ENCODE measurements around the gene GNAL. TPM values are rescaled to one million over a fixed set of nuclear protein-coding genes. Genes with fewer than 3 reads are reported as not detected.

The GNAL gene
- total RNA-seq, 4 donors from 2014 or later = 13.5 to 24.6 (median 19.9) TPM

DNA sequence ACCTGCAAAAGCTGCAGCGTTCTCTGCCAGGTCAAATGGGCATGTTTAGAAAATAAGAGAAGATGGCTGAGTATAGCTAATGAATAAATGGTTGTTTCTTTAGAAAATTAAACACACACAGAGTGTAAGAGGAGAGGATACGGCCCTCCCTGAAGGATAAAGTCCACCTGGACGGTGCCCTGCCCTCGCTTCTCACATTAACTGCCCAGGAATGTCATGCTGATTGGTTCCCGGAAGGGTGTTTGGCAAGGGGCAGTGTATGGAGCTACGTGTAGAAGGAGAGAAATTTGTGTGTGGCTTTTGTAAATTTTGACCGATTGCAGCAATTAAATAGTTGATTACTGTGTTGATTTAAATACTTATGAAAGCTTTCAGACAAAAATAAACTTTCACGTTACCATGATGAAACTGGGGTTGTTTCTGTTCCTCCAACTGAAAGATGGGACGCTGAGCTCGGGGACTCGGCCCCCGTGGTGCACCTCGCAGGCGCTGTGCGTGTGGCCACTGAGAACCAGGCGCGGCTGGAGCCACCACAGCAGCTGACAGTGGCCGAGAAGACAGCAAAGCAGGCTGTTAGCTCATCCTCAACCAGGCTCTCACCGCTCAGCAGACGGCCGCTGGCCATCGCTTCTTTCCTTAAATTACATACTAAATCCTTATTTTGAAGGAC lies 196.3 kb downstream of the GNAL start:
- no peak overlapping the region for H3K27ac ChIP-seq
- TF ChIP-seq POLR2AphosphoS5 (IDR thresholded peaks at IDR 0.05) (no peak), POLR2A (IDR thresholded peaks at IDR 0.05) (no peak), EP300 (IDR thresholded peaks at IDR 0.05) (no peak)
- TF ChIP-seq, protein P1, sequence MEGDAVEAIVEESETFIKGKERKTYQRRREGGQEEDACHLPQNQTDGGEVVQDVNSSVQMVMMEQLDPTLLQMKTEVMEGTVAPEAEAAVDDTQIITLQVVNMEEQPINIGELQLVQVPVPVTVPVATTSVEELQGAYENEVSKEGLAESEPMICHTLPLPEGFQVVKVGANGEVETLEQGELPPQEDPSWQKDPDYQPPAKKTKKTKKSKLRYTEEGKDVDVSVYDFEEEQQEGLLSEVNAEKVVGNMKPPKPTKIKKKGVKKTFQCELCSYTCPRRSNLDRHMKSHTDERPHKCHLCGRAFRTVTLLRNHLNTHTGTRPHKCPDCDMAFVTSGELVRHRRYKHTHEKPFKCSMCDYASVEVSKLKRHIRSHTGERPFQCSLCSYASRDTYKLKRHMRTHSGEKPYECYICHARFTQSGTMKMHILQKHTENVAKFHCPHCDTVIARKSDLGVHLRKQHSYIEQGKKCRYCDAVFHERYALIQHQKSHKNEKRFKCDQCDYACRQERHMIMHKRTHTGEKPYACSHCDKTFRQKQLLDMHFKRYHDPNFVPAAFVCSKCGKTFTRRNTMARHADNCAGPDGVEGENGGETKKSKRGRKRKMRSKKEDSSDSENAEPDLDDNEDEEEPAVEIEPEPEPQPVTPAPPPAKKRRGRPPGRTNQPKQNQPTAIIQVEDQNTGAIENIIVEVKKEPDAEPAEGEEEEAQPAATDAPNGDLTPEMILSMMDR (IDR thresholded peaks at IDR 0.05) = no peak
- no peak overlapping the region for H3K4me3 ChIP-seq
- H3K9me3 ChIP-seq = no peaks in the 10 kb centered on the region
- no peaks in the 10 kb centered on the region for H3K4me1 ChIP-seq
- WGBS, 2 donors (ENCODE audit: low coverage in 1 of 2) = 65 to 73% methylated on average over 5 to 18 of the region's 22 CpGs
- no peaks in the 10 kb centered on the region for H3K27me3 ChIP-seq
- no peak for ATAC-seq
- H3K36me3 ChIP-seq = peaks cover 0 to 91% of the 10 kb centered on the region in 2 donors

DNA sequence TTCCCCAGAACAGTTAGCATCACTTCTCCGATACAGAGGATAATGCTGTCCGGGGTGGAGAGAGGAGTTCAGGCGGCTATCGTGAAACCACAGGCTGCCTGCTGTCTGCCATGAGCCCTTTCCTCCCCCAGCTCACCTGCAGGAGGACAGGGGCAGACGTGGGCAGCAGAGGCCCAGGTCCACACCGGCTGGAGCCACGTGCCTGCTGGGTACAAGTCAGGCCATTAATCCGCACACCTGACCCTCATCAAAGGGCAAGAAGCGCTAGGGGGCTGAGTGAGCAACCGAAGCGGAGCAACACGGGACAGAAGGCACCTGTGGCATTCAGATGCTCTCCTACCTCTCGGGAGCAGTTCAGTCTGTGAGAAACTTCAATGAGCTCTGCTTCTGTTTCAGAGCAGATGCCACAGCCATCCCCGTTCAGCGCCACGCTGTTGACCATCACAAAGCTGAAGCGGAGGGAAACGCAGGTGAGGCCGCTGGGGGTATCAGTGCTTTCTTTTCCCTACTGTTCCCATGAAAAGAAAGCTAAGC lies 197.6 kb downstream of the GNAL start:
- no peak overlapping the region for H3K27ac ChIP-seq
- no peak overlapping the region for H3K4me3 ChIP-seq
- H3K36me3 ChIP-seq = peaks cover 0 to 91% of the 10 kb centered on the region in 2 donors

GRCh38 chr18:11887328-11888128 lies 198.5 kb downstream of the GNAL start:
- Histone ChIP-seq H3K36me3 (peaks cover 0 to 92% of the 10 kb centered on the region in 2 donors), H3K4me1 (no peaks in the 10 kb centered on the region), H3K4me3 (no peak overlapping the region), H3K27ac (no peak overlapping the region), H3K27me3 (no peaks in the 10 kb centered on the region), H3K9me3 (no peaks in the 10 kb centered on the region)
- TF ChIP-seq POLR2A (IDR thresholded peaks at IDR 0.05) (no peak), POLR2AphosphoS5 (IDR thresholded peaks at IDR 0.05) (no peak), EP300 (IDR thresholded peaks at IDR 0.05) (no peak)
- TF ChIP-seq, protein P1 (IDR thresholded peaks at IDR 0.05) = no peak
- no peak for ATAC-seq
- 78 to 86% methylated on average over 3 to 8 of the region's 8 CpGs for WGBS, 2 donors (ENCODE audit: low coverage in 1 of 2)

More for the DNA sequence above, 197.6 kb downstream of the GNAL start:
- Histone ChIP-seq H3K27me3 (no peaks in the 10 kb centered on the region), H3K4me1 (no peaks in the 10 kb centered on the region), H3K9me3 (no peaks in the 10 kb centered on the region)
- no peak for TF ChIP-seq POLR2AphosphoS5 (IDR thresholded peaks at IDR 0.05)
- no peak for TF ChIP-seq EP300 (IDR thresholded peaks at IDR 0.05)
- TF ChIP-seq, protein P1 (IDR thresholded peaks at IDR 0.05) = no peak
- no peak for TF ChIP-seq POLR2A (IDR thresholded peaks at IDR 0.05)
- ATAC-seq = no peak
- 96% methylated on average over 8 of the region's 19 CpGs; no CpG with 5 or more reads in 1 of the 2 donors for WGBS, 2 donors (ENCODE audit: low coverage in 1 of 2)

DNA sequence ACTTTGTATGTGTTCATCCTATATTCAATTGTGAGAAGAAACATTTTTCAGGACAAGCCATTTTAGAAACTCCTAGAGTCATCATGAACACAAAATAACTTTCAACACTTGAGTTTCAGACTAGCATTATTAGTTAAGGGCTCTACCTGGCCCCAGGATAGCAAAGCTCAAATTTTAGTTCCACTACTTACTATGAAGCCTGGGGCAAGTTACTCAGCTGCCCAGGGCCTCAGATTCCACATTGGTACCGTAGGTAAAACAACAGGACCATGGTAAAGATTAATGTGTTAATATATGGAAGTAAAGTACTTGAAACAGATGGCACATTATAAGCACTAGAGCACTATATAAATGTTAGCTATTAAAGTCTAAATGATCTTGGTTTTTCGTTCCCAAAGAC lies 199.7 kb downstream of the GNAL start:
- TF ChIP-seq, protein P1 (IDR thresholded peaks at IDR 0.05) = no peak
- TF ChIP-seq EP300 (IDR thresholded peaks at IDR 0.05) (no peak), POLR2A (IDR thresholded peaks at IDR 0.05) (no peak), POLR2AphosphoS5 (IDR thresholded peaks at IDR 0.05) (no peak)
- 94 to 98% methylated on average over 2 of the region's 2 CpGs for WGBS, 2 donors (ENCODE audit: low coverage in 1 of 2)
- no peak for ATAC-seq
- H3K4me3 ChIP-seq = no peak overlapping the region
- H3K36me3 ChIP-seq = peaks cover 0 to 100% of the 10 kb centered on the region in 2 donors
- H3K4me1 ChIP-seq = no peaks in the 10 kb centered on the region
- H3K9me3 ChIP-seq = no peaks in the 10 kb centered on the region
- H3K27me3 ChIP-seq = no peaks in the 10 kb centered on the region
- no peak overlapping the region for H3K27ac ChIP-seq
